GM19351 (cell line): ENCODE data around the gene FAAP100.

ENCODE experiments used
- ATAC-seq: cut with Tn5 transposase; IDR thresholded peaks from one replicate; pipeline ENCODE4 v1.9.1; 2021; ENCODE audit warnings: mild to moderate bottlenecking, moderate library complexity; ENCODE audit not compliant: unreplicated experiment

The FAAP100 gene

DNA sequence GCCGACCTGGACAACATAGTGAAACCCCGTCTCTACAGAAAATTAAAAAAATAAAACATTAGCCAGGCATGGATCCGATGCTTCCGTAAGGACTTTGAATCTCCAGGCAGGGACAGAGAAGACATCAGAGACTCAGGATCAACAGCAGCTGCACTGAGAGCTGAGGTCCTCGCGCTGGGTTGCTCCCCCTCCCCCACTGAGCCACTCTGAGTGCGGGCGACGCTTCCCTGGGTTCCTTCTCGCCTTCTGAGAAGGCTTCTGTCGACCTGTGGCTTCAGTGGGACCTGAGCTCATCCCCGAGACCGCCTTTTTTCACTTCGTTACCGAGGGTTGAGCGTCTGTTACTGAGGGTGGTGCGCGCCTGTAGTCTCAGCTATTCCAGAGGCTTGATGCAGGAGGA, 60.0 kb downstream of the FAAP100 start:
- ATAC-seq, result no peak

DNA sequence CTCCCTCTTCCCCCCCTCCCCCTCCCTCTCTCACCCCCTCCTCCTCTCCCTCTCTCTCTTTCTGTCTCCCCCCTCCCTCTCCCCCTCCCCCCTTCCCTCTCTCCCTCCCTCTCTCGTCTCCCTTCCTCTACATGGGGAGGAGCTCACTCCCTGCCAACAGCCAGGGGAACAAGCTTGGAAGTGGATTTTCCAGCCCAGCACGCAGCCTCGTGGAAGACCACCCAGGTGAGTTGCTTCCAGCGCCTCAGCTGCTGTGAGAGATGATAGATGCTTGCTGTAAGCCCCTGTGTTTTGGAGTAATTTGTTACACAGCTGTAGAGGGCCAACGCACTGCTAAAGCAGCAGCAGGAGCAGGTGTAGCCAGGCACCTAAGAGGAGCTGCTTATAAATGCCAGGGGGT, 60.4 kb downstream of the FAAP100 start:
- no peak for ATAC-seq

DNA sequence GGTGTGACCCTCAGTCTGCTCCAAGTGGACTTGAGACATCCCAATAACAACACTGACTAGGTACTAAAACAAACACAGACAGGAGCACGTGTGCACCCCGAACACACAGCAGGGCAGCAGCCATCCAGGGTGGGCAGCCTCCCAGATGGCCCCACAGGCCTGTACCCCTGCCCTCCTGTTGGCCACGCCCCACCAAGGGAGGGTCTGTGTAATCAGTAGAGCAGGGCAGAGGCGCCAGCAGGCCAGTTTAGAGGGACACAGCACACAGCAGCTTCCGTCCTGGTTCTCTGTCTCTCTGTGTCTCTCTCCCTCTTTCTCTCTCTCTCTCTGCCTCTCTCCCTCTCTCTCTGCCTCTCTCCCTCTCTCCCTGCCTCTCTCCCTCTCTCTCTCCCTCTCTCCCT, 61.0 kb downstream of the FAAP100 start:
- ATAC-seq, result no peak

DNA sequence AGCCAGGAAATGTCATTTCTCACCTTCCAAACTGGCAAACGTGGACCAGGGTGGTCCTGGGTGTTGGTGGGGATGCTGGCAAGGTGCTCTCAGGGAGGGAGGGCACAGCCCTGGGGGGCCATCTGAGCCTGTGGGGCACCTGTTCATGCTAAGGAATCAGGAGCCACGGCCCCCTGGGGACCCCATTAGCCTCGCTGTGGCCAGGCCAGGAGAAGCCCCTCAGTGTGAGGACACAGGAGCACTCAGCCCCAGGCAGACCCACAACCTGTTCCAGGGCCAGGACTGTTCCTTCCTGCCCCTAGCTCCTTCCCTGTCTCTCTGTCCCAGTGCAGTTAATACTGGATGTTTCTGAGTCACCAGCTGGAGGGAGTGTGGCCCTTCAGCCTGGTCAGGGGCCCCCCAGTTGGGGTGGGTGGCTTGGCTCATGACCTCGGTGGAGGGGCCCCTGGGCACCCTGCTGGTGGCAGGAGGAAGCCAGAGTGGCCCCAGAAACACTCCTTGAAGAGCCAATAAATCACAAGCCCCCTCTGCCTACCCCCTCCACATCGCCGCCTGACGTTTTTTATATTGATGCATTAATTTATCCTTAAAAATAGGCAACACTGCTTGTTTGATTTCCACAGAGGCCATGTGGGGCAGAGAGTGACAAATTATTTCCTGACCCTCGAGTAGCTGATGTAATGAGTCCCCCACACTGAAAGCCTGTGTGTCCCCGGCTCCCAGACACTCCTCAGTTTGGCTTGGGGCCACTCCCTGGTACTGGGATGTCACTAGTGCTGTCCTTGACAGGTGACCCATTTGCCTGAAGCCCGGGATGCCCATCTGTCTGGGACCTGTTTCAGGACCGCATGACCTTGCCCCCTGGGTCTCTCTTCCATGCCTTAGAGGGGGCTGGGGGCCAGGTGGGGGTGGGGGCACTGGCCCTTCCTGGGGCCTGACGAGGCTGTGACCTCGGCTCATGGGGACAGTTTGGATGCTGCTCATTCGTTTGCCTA, 61.9 kb downstream of the FAAP100 start:
- no peak for ATAC-seq
